ENCODE measurements around the gene PLEKHM3.

PLEKHM3 gene

DNA sequence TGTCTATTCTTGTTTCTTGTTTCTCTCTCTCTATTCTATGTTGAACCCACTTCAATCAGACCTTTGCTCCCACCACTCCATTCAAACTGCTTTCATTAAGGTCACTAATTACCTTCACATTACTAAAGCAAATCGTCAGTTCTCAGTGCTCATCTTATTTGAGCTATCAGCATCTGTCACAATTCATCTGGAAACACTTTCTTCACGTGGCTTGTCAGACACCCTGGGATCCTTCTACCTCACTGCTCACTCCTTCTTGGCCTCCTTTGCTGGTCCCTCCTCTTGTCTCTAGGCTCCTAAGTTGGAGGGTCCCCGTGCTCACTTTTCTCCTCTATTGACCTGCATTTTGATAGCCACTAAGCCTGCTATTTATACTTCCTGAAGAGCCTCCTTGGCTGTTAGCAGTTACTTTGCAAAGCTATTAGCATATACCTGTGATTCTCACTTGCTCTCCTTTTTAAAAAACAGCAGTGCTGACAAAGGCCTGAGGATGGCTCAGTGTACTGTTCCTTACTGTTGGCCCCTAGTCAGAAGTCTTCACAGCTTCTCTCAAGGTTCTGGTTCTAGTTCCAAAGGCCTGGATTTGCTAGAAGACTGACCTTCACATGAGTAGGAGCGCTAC is 80.2 kb downstream of the PLEKHM3 start:
- no peak for DNase-seq (ENCODE audit: low read depth)

DNA sequence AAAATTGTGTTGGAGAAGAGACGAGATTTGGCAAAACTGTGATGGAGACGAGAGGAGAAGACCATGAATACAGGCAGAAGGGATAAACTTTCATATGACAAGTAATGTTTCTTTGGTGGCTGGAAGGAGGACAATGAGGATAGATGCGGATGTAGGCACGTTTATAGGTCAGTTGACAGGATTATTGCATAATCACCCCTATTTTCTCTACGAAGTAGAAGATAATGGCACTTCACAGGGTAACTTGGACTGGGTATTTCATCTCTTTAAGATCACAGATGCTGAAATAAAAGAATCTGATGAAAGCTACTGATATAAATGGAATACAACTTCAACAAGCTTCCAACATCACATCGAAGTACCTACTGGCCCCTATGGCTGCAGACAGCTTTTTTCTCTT is 81.0 kb downstream of the PLEKHM3 start:
- DNase-seq (ENCODE audit: low read depth), result no peak

GRCh38 chr2:207939342-207940108 is 85.8 kb downstream of the PLEKHM3 start:
- DNase-seq (ENCODE audit: low read depth), result no peak

- no peak for DNase-seq (ENCODE audit: low read depth)
Measured at GRCh38 chr2:207938886-207939285, 86.4 kb downstream of the PLEKHM3 start.

GRCh38 chr2:207938415-207938814 is 86.9 kb downstream of the PLEKHM3 start:
- no peak for DNase-seq (ENCODE audit: low read depth)

DNA sequence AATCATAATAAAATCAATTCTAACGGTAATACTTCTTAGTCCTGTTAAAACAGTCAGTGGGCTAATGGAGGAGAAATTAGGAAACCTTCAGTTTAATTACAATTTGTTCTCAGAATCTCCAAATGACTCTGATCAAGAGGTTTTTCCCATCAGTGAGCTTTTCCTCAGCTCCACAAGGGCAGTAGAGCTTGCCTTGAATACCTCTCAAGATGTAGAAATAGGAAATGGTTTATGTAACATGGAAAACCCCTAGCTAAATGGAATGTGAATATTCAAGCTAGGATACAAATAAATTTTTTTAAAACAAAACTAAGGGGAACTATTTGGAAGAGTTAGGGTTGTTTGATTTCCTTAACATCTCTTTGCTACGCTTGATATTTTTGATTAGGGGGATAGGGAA is 87.5 kb downstream of the PLEKHM3 start:
- no peak for DNase-seq (ENCODE audit: low read depth)

DNA sequence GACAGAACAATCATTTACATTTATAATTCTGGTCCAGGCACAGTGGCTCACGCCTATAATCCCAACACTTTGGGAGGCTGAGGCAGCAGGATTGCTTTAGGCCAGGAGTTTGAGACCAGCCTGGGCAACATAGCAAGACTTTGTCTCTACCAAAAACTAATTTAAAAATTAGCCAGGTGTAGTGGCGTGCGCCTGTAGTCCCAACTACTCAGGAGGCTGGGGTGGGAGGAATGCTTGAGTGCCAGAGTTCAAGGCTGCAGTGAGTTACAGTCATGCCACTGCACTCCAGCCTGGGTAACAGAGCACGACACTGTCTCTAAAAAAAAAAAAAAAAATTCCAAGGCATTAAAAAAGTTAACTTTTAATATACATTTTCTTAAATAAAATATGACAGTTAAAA is 88.1 kb downstream of the PLEKHM3 start:
- DNase-seq (ENCODE audit: low read depth), result no peak

- no peak for DNase-seq (ENCODE audit: low read depth)
Measured at GRCh38 chr2:207936380-207936779, 88.9 kb downstream of the PLEKHM3 start.

GRCh38 chr2:207935991-207936370 is 89.3 kb downstream of the PLEKHM3 start:
- no peak for DNase-seq (ENCODE audit: low read depth)

DNA sequence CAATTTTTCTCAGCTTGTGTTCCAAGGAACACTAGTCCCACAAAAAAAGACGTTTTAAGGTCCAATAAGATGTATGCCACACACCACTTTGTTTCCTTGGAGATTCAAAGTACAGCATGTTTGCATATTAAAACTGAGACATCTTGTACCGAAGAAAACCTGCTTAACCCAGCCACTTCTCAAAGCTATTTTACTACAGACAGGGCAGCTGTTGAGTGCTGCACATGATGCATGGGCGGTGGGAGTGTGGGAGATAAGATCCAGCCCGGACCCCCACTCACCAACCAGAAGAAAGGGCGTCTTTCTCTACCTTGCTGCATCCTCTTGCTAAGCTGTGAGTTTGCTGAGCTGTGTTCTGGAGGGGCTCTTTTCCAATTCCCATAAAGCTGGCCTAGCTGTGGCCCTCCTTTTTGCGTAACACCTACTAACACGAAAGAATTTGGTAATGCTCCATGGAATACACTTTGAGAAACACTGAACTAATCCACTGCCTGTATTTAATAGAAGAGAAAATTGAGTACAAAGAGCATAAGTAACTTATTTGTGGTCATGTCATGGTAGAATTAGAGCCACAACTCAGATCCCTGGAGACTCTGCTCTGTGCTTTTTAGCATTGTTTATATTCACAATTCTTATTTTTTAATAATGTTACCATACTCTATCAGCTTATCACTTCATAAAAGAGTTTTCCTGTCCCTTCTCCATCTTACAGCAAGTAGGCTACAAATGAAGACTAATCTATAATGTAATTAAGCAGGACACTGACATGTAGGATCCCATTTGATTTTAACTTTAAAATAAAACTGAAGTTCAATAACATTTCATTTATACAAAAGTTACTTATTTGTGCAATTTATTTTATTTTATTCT is 90.0 kb downstream of the PLEKHM3 start:
- no peak for DNase-seq (ENCODE audit: low read depth)

GRCh38 chr2:207934720-207935119 is 90.6 kb downstream of the PLEKHM3 start:
- DNase-seq (ENCODE audit: low read depth), result no peak

DNA sequence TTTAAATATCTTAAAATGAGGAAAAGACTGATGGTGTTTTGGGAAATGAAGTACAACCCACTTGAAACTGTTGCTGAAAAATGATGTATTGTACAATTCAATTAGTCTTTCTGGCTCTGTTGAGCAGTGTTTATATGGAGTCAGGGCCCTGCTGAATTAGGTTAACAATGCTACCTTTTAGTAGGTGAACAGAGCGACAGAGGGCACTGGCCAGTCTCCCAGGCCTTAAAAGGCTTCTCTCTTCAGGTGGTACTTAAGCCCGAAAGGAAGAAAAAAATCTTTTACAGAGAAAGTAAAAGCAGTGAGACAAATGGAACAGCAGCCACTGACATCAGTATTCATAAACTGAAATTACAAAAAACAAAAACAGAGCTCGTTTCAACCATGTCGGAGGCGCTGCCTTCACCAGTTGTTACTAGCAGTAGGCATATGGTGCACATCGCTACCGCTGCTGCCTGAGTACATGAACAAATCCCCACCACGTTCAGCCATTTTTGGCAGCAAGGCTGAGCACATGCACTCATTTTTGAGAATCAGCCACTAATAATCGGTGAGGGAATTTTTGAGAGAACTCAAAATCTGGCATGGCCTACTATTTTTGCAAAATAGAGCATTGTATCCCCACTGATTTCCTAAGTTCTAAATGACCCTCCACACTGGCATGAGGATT is 91.8 kb downstream of the PLEKHM3 start:
- DNase-seq (ENCODE audit: low read depth), result no peak

DNA sequence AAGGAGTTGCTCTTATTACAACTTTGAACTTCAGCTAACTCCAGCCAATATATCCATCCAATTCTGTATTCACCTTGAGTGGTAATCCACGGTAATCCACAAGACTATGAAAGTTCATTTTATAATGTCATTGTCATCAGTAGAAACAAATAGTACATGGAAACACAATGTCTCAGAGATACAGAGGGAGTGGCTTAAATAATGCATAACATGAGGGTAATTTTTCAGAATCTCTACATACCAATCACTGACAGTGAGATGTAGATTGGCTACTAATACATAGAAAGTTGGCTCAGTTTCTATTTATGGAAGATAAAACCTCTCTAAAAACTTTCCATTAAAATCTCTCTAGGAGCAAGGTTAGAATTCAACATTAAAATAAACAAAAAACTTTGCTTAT is 93.2 kb downstream of the PLEKHM3 start:
- no peak for DNase-seq (ENCODE audit: low read depth)

DNA sequence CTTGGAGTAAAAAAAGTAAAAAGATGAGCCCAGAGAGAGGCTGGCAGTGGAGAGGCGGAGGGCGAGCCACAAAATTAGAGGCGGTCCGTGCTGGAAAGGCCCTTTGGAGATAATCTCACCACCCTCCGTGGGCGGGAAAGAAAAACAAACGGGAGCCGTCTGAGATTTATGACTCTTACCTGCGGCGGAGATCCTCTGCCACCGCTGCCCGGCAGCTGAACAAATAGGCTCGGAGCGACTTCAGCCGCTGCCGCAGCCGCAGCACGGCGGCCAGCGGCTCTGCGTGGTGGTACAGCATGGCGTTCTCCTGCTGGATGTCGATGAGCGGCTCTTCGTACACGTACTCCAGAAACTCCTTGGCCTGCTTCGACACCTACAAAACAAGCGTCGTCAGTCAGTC is 94.6 kb downstream of the PLEKHM3 start:
- no peak for DNase-seq (ENCODE audit: low read depth)

DNA sequence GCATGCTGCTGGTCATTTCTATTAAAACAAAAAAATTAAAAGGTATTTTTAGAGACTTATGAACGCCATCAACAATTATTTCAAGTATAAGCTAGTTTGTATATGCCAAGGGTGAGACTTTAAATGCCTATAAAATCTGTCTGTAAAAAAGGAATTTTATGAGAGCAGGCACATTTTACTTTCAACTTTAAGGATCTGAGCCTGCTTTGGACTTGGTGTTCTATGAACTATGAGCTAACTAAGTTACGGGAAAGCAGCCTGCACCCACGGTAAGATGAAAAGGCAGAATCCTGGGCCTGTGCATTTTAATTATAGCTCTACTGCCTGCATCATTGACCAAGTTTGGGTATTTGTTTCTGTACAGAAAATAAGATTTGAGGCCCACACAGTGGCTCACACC is 95.4 kb downstream of the PLEKHM3 start:
- no peak for DNase-seq (ENCODE audit: low read depth)

GRCh38 chr2:207928079-207928478 is 97.2 kb downstream of the PLEKHM3 start:
- no peak for DNase-seq (ENCODE audit: low read depth)

DNA sequence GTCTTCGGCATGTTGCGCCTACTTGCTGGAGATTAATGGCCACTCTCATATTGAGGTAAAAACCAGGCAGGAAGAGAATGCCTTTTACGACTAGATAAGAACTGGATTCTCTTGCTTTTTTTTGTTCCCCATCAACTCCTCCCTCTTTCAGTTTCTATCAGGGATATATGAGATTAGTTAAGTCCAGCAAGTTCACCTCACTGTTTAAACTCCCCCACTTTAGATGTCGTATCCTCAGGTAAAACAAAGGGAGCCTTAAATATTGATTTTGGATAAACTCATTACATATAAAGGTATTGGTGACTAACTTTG is 98.4 kb downstream of the PLEKHM3 start:
- DNase-seq (ENCODE audit: low read depth), result no peak

GRCh38 chr2:207926133-207926988 is 99.0 kb downstream of the PLEKHM3 start:
- DNase-seq (ENCODE audit: low read depth), result peak; percentile 81

- no peak for DNase-seq (ENCODE audit: low read depth)
Measured at GRCh38 chr2:207925601-207926000, 99.7 kb downstream of the PLEKHM3 start.

GRCh38 chr2:207921606-207922005 is 103.7 kb downstream of the PLEKHM3 start:
- DNase-seq (ENCODE audit: low read depth), result no peak

GRCh38 chr2:207920721-207921120 is 104.6 kb downstream of the PLEKHM3 start:
- no peak for DNase-seq (ENCODE audit: low read depth)

GRCh38 chr2:207920321-207920720 is 105.0 kb downstream of the PLEKHM3 start:
- DNase-seq (ENCODE audit: low read depth), result no peak
